HG03045 (cell line): ENCODE results near the gene TFG.

ENCODE experiments used
- ATAC-seq: cut with Tn5 transposase; IDR thresholded peaks from one replicate; pipeline ENCODE4 v1.9.1; 2021; ENCODE audit warnings: mild to moderate bottlenecking, moderate library complexity; ENCODE audit not compliant: unreplicated experiment

The TFG gene

GRCh38 chr3:100753846-100754245, 44.6 kb downstream of the TFG start:
- ATAC-seq, result no peak

DNA sequence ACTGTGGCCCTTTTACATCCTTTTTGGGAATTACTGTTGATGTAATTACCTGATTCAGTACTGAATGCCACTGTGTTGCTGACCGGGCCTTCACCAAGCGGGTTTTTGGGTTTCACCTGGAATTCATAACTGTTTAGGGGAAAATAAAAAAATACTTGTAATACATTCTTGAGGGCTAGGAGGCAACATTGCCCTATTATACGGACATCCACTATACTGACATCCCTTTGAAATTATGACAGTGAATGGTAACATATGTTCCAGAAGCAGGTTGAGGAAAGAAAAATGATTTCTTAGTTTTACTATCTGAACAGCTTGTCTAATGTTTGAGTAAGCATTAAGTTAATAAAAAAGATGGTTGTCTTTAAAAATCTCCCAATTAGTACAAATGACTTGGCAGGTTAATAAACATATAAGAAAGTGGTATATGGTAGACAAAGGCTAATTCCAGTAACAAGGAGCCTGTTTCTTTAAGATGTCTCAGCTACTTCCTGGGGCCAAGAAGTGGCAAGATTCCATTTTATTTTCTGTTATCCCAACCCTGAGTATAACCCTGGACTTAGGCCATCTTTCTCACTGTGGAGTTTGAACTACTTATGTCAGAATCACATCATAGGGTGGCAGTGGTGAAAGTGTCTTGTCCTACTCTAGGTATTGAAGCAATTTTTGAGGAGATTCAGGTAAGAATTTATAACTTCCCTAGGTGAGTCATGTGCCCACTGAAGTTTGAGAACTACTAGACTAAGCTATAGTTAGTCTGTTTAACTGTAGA, 45.5 kb downstream of the TFG start:
- ATAC-seq, result no peak

- ATAC-seq, result no peak
Observed at GRCh38 chr3:100756441-100756840, 47.1 kb downstream of the TFG start.

DNA sequence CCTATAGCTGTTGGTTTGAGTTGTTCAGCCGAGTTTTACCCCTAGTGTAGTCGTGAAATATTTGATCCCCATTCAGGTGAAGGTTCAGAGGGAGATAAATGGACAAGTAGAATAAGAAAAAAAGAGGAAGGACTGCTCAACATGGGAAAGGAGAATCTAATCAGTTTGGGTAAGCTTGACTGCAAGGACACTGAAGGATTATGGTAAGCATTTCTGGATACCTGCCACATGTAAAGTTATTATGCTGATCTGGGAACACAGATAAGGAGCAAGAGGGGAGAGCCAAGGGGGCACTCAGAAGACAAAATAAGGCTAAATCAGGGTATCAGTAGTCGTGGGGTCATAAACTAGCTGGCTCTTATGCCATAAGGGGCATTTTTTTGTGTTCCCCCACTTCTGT, 49.9 kb downstream of the TFG start:
- no peak for ATAC-seq

GRCh38 chr3:100759950-100760349, 50.7 kb downstream of the TFG start:
- ATAC-seq, result no peak

GRCh38 chr3:100760377-100760776, 51.1 kb downstream of the TFG start:
- no peak for ATAC-seq

- ATAC-seq, result peak; percentile 76
Observed at GRCh38 chr3:100761211-100761942, 52.1 kb downstream of the TFG start.

GRCh38 chr3:100761951-100762350, 52.7 kb downstream of the TFG start:
- ATAC-seq, result no peak

- no peak for ATAC-seq
Observed at GRCh38 chr3:100765437-100765975, 56.2 kb downstream of the TFG start.

DNA sequence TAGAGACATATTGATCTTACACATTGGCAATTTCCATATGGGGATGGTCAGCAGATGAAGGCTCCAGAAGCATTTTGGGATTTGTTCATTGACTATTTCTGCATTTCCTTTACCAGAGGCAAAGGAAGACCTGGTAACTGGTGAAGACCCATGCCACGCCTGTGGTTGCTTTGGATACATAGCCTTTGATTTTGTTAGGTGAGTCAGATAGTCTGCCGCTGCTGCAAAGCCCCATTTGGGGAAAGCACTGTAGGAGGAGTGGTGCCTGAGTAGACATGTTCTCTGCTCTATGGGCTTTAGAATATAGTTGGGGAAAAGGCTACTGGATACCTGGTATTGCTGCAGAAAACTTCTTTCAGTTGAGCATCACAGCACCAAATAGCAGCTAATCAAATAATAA, 56.8 kb downstream of the TFG start:
- ATAC-seq, result no peak

GRCh38 chr3:100769693-100770092, 60.4 kb downstream of the TFG start:
- no peak for ATAC-seq

DNA sequence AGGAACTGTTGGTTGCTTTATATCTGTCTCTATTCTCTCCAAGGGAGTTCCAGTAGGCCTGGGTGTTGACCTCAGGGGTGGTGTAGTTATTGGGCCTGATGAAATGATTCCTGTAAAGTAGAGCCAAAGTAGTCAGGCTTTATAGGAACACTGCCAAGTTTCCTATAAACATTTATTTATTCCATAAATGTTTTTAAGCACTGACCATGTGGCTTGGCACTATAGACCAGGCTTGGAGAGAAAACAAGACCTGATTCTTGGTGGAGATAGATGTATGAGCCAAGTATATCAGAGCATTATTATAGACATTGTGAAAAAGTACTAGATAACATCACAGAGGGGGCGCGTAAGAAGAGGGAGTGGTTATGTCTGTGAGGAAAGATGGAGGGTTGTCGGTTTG, 65.9 kb downstream of the TFG start:
- no peak for ATAC-seq

GRCh38 chr3:100775669-100776068, 66.4 kb downstream of the TFG start:
- no peak for ATAC-seq

GRCh38 chr3:100776097-100776729, 66.9 kb downstream of the TFG start:
- no peak for ATAC-seq

DNA sequence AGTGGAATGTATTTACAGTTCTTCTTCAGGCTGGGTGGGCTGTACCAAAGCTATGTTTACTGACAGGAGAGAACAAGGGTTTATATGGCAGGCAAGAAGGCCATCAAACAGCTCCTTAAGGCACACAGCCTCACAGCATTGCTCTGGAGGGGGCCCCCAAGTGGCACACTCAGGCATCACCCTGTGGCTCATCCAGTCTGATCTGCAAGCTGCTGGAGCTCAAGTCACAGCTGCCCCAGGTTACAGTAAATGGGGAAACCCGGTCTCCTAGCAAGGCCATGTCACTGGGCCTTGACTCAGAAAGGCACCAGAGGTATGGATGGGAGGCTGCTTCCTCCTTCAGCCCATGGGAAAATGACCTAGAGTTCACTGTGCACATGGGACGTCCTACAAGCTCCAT, 67.5 kb downstream of the TFG start:
- ATAC-seq, result no peak

DNA sequence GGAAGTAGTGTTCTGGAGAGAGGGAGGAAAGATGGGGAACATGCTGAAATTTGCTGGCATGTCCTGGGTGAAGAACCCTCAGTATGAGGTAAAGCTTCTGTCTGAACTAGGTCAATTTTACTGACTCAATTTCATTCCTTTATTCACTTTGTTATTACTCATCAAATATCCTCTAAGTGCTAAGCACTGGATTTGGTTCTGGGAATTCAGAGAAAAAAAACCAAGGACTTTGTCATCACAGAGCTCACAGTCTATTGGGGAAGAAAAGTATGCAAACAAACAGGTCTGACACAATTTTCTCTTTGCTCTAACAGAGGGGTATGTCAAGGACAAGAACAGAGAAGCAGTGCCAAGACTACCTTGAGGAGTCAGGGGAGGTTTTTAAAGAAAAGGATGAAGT, 68.0 kb downstream of the TFG start:
- no peak for ATAC-seq

GRCh38 chr3:100779480-100779879, 70.2 kb downstream of the TFG start:
- no peak for ATAC-seq

- no peak for ATAC-seq
Observed at GRCh38 chr3:100780071-100780622, 70.9 kb downstream of the TFG start.

- ATAC-seq, result no peak
Observed at GRCh38 chr3:100781301-100781700, 72.0 kb downstream of the TFG start.

DNA sequence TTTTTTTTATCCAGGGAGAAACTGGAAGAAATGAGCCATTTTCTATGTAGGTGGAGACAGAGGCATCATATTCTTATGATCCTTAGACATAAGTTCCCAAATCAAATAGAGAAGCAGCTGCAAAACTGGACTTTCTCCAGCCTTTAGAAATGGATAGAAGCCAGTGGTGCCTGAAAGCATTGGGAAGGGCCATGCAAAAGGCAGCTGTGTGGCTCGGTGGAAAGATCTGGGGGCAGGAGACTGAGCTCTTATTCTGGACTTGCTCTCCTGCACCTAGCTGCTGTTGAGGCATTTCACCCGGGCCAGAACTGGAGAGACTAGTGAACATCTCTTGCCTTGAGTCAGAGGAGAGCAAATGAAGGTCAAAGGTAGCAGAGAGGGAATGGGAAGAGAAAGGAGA, 73.1 kb downstream of the TFG start:
- no peak for ATAC-seq

DNA sequence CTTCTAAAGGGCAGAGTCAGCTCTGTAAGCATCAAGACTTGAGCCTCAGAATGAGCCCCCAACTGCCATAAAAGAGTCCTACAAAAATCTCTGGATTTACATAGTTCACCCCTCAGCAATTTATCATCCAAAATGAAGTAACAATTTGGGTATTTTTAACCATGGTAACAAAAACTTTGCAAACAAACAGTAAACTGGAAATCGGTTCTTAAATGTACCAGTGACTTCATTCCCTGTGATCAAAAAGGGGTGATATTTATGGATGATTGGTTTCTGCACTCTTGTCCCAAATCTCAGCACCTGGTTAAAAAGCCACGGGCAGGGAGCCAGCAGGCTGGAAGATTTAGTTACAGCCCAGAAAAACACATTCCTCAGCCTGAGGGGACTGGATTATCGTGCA, 73.6 kb downstream of the TFG start:
- ATAC-seq, result no peak
